GM21717 (cell line): ENCODE data around the gene RPAP3.

Experiments
- ATAC-seq: cut with Tn5 transposase; IDR thresholded peaks from one replicate; pipeline ENCODE4 v1.9.1; 2021; ENCODE audit warnings: mild to moderate bottlenecking, moderate library complexity; ENCODE audit not compliant: unreplicated experiment

The RPAP3 gene

DNA sequence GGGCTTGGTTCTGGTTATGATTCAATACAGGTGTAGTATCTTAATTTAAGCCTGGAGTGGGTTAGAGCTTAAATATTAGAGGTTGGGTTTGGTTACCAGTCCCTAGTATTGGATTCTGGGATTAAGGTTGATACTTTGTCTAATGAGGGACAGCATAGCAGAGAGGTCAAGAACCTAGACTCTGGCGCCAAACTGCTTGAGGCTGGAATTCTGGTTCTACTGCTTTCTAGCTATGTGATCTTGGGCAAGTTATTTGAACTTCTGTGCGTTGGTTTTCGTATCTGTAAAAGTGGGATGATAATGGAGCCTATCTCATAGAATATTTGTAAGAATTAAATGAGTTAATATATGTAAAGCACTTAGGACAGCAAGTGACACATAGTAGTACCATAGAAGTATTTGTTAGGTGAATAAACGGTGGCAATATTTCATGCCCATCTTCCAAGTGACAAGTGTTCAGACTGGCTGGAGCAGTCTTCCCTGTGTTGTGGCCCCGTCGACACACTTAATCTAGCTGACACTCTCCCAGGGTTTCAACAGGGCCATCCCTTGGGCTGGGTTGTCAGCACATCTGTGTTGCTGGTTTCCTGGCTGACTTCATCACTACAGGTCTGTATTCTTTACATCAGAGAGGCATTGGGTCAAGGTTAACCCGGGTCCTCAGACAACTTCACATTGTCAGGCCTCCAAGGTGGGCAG, 16.5 kb upstream of the RPAP3 start:
- no peak for ATAC-seq

DNA sequence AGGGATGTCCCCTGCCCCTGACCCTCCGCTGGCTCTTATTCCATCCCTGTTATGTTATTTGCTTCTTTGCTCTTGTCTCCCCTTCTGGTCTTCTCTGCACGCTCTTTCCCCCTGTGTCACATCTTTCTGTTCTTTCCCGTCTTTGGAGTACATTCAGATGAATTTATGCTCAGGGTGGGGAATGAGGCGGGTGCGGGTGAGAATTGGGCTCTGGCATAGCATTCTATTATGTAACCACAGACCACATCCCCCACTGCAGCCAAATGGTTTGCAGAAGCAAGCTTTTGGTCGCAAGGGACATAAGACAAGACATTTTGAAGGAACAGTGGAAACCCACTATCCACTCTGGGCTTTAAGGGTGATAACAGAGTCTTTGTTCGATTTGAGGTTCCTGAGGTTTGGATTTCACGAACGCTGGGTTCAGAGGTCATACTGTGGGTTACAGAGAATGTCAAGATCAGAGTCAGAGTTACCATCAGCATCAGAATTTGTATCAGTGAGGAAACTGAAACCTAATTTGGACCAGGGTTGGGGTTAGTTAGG, 15.7 kb upstream of the RPAP3 start:
- ATAC-seq: no peak

DNA sequence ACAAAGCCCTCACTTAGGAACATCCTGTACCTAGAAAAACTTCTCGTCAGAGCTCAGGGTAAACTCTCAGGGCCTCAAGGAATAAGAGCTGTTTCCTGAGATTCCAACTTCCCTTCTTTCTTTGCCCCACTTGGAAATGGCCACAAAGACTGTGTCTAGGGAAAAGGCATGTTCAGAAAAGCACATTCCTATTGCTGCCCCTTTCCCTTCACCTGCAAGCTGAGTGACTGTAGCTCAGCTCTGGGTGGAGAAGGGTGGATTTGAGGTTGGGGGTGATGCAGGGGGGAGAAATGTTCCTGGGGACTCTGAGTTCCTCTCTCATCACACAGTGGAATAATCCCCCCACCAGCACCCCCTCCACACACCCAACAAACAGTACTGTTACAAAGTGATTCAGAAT, 12.7 kb upstream of the RPAP3 start:
- ATAC-seq: no peak

DNA sequence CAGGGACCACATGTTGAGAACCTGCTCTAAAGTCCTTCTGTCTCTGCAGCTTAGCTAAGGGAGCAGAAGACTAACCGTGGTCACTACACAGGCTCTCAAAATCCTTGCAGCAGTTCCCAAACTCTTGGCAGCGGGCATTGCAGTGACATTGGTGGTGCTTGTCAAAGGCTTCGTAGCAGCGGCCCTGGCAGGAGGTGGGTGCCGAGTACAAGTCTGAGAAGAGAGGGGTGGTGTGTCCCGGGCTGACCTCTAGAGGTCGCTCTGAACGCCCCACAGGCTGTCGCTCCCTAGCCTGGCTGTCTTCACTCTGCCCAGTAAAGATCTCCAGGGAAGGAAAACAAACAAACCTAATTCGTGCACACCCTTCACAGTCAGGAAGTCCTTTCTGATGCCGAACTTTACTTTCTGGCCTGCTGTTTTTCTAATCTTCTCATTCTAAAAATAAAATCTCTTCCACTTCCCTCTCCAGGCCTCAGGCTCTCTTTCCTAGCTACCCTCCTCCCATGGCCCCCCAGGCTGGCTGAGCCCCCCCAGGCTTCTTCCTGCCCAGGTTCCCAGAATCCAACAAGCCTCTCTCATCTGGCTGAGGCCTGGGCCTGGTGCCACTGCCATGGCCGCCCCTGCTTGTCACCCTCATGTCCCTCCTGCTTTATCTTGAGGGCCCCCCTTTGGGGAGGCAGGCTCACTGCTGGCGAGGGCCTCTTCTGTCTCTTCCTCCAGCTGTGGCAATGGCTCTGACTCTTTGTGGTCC, 11.8 kb upstream of the RPAP3 start:
- no peak for ATAC-seq

DNA sequence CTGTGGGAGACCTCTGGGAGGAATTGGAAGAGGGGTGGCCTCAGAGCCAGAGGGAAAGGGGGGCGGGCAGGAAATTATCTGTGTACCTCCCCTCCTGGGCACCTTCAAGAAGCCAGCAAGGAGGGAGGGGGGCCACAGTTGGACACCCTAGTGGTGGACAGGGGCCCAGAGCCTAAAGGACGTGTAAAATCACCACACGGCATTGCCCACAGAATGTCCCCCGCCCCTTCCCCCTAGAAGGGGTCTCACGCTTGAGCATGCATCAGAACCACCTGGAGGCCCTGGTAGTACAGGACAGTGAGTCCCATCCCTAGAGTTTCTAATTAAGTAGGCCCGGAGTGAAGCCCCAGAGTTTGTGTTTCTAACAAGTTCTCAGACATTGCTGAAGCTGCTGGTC, 11.2 kb upstream of the RPAP3 start:
- ATAC-seq: no peak

DNA sequence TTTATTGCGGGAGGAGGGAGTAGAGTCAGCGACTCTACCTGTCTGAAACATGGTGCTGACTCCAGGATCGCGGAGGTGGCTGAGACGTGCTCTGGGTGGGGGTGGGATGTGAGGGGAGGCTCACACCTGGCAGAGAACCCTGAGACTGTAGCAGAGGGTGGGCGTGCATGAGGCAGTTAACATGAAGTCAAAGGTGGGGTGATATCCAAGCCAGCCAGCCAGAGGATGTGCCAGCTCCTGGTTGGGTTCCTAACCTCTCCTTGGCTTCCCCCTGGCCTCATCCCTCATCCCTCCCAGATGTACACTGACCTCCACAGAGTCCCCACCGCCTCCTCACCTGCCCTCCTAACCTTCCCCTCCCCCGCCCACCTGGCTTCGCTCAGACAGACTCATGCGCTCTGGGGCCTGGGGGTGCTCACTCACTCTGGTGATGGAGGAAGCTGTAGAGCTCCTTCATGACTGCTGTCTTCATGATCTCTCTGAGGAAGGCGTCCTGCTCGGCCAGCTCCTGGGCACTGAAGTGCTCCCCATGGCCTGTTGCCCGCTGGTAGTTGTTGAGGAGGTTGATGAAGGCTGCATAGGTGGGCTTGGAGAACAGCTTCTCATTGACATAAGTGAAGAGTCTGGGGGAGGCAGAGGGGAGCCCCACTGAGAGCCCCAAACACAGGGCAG, 10.2 kb upstream of the RPAP3 start:
- no peak for ATAC-seq

DNA sequence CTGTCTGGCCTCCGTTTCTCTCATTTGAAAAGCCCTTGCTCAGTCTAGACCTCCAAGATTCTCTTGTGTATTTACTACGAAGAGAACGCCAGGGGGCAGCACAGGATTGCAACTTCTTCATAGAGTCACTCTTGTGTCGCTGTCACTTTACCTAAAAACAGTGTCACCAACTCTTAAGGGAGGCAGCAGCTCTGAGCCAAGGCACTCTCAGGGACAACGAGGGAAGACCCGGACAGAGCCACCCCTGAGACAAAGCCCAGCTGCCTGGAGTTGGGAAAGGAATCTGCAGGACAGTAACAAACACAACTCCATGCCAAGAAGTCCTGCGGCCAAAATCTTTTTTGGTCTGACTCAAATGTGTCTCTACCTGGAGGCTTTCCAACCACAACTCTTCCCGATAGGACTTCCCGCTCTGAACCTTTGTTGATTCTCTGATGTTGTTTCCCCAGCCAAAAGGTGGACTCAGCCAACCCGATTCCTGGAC, 9.6 kb upstream of the RPAP3 start:
- peak; percentile 72 for ATAC-seq

DNA sequence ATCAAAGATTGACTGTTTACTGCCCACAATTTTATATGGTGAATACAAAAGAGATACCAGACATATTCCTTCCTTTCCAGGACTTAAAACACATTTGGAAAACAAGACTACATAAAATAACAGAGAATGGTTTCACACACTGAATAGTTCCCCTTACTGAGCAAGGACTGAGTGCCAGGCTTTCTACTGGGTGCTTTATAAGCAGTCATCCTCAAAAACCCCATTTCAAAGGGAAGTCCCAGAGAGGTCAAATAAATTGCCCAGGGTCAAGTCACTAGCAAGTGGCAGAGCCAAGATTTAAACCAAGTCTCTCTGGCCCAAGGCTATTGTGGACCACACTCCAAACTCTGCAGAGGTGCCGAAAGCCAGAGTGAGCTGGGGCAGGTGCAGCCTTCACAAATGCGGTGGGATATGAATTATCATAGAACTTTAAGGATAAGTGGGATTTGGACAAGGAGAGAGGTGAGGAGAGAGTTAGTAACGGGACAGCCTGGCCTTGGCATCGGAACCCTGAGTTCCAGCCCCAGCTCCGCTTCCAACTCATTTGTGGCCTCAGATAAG, 9.1 kb upstream of the RPAP3 start:
- peak; percentile 48 for ATAC-seq

DNA sequence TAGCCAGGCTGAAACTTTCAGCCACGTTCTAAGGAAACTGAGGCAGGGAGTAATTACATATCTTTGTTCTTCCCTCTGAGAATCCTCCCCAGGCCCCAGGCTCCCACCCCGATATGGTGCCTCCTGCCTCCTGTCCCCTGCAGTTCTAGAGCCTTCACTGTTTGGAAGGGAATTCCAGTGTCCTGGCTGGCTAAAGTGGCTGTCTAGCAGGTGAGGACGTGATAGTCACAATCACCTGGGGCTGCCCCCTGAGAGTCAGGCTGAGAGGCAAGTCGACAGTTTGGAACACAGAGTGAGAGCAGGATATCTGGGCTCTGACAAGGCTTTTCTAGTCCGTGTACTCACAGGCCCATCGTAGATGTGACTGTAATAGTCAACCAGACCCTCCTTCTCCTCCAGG, 6.3 kb upstream of the RPAP3 start:
- ATAC-seq: no peak

DNA sequence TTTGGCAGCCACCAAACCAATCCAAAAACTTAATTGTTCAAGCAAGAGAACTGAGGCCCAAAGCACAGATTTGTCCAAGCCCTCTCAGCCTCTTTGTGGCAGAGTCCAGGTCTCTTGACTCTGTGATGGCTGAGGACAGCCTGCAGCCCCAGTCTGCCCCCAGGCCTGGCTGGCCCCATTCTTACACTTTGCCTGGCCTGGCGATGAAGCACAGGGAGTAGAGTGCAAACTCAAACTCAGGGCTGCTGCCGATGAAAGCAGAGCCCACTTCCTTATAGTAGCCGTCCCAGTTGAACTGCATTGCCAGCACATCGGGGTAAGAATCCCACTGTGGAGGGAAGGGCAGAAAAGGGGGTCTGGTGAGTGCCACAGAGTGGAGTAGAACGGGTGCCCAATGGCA, 5.6 kb upstream of the RPAP3 start:
- no peak for ATAC-seq

DNA sequence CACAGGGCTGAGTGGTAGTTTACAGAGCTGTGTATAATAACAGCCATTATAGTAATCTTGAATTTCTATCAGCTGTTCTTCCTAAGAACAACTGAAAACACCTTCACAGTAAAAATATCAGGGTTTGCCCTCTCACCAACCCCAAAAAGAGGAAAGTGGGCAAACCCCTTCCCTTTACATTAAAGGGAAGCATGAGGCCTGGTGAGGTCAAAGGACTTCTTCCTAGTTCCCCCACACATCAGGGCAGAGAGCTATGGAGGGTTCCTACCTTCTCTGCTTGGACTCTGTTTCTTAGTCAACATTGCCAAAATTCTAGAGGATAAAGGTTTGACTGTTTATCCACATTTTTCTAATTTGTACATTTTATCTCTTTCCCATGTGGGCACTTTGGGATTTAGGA, 4.4 kb upstream of the RPAP3 start:
- ATAC-seq: no peak

DNA sequence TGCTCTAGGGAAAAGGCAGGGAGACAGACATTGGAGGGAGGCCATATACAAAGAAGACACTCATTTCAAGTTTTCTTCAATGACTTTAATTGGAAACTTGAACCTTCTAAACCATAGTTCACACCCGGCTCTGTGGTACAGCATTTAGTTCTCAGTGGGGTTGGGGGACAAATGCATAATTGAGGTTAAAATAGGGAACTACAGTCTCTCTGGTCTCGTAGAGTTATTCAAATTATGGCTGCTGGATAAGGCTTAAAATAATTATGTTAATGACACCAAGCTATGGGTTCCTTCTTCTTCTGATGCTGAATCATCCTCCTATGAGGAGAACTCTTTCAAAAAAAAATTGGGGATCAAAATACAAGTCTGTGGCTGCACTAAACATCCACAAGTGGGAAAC, 3.8 kb upstream of the RPAP3 start:
- ATAC-seq: no peak

DNA sequence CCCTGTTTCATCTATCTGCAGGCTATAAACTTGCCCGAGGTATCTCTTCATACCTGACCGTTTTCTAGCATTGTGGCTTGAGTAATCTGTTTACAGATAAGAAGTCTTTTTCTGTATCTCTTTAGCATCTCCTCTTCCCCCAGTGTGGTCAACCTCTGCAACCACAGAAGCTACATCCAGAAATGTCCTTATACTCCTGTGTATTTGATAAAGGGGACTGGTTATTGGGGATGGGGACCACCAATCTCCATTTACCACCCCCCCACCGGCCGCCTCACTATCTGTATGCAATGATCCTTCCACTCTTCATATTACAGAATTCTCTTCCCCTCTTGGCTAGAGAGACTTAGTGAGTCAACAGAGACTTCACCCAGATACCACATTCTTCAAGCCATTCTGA, 3.4 kb upstream of the RPAP3 start:
- ATAC-seq: no peak

DNA sequence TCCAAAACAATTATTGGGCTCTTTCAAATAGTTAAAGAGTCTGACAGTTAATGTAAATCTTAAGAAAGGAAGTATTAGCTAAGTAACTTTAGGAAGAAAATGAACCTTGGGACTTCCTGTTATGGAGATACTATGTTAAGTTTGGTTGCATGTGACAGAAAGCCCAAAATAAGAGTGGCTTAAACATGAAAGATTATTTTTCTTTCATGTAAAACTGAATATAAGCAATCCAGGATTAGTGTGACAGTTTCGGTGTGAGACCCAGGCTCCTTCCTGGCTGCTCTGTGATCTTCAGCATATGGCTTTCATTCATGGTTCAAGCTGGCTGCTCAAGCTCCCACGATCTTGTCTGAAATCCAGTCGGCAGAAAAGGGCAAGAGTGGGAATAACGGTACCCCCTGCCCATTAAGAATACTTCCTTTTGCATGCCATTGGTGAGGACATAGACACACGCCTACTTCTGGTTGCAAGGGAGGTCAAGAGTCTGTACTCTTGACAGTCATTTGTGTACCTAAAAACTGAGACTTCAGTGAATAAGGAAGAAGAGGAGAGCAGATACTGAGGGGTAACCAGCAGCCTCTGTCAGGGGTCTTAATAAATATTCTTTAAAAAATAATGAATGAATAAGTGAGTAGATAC, 2.2 kb upstream of the RPAP3 start:
- no peak for ATAC-seq

DNA sequence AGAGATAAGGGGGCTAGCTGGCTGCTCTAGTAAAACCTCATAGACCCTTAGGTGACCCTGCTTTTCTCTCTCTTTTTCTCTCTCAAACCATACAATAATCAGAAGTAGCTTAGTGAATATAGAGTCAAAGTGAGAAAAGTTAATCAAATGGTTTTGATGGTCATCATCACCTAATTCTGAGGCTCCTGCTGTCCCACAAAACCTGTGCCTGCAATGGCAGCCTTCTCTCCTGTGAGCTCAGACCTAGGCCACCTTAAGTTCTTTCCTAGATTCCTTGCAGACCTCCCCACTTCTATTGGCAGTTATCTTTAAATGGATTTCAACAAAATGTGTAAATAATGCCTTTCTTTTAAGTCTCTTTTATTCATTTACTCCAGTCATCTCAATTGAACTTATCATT, 1.5 kb upstream of the RPAP3 start:
- no peak for ATAC-seq

DNA sequence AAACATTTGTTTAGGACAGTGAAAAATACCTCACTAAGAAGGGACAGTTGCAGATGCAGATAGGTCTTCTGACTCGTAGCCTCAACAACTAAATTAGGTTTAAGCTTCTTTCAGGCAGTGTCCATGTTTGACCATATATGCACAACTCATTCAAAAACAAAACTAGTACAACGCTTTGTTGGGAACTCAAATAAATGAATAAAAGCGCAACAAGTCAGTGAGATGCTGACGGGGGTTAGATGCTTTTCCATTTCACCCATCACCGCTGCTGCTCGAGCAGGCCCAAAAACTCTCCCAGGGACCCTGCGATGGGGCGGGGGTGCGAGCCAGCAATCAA, 633 bp downstream of the RPAP3 start:
- no peak for ATAC-seq

DNA sequence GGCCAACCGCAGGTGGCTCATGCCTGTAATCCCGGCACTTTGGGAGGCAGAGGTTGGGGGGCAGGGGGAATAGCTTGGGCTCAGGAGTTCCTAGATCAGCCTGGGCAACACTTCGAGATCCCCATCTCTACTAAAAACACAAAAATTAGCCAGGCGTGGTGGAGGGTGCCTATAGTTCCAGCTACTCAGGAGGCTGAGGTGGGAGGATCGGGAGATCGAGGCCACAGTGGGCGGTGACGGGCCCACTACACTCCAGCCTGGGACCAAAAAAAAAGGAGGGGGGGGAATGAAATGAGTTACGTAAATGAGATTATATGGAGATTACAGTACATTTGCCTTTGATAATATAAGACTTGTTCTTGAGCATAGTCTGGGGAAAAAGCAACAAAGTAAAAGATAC, 1.1 kb downstream of the RPAP3 start:
- no peak for ATAC-seq

DNA sequence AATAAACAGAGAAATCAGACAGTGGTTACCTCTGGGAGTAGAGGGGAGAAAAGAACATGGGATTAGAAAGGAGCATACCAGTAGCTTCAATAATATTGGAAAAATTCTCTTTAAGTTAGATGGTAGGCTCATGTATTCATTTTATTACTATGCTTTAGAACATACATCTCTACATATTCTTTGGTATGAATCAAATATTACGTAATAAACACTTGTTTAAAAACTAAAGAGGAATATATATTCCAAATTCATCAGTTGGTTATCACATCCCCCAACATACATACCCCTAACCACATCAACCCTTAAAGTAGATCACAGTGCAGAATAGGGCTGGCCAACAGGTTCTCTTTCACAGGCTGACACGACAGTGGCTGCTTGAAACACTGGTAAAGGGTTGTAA, 5.6 kb downstream of the RPAP3 start:
- no peak for ATAC-seq

DNA sequence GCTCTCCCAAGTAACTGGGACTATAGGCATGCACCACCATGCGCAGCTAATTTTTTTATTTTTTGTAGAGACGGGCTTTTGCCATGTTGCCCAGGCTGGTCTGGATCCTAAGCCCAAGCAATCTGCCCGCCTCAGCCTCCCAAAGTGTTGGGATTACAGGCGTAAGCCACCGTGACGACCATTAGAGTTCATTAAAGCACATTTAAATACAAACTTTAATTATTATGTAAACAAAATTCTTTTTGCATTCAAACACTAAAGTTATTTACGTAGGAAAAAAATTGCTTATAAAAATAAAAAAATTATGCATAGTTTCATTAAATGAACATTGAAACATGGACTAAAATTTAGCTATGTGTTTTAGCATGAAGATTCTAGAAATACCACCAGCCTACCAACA, 7.2 kb downstream of the RPAP3 start:
- ATAC-seq: no peak

DNA sequence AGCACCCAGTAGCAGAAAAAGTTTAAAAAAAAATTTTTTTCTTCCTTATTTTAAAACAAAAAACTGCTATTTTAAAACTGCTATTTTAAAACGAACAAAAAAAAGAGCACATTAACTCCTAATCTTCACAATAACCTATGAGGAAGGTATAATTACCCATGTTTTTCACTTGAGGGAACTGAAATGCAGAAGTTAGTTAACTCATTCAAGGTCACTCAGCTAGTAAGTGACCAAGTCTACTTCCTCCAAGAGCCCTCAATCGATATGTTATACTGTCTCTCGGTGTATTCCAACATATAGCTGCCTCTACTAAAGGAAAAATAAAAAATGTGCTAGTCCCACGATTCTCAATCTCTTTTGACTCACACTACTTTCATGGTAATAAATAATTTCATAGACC, 7.8 kb downstream of the RPAP3 start:
- no peak for ATAC-seq

DNA sequence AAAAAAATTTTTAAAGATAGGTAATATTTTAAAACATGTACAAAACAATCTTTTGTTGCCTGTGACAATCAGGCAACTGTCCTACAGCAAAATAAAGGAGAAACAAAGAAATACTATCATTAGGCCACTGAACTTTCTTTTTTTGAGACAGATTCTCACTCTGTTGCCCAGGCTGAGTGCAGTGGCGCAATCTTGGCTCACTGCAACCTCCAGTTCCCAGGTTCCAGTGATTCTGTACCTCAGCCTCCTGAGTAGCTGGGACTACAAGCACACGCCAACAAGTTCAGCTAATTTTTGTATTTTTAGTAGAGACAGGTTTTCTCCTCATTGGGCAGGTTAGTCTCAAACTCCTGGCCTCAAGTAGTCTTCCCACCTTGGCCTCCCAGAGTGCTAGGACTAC, 16.6 kb downstream of the RPAP3 start:
- no peak for ATAC-seq
